Adrenal gland (tissue), 12 donors: ENCODE data around the gene SH2D6. TPM values are rescaled to one million over a fixed set of nuclear protein-coding genes. Genes with fewer than 3 reads are reported as not detected.

Source experiments
- DNase-seq, 7 donors: peaks; one replicate each; pipeline ENCODE4 v3.0.0-alpha.2; 2019 to 2020
- H3K27ac ChIP-seq, 5 donors: fragments of 200-600 bp; sonication (generic) in 4 of 5; 1 replicate in 3 of 5; 2 replicates in 2 of 5; pipeline versions ENCODE4 v1.5.1 to v1.8.0; 2016 to 2020; ENCODE audit warnings: mild to moderate bottlenecking in 1 of 5
- H3K27me3 ChIP-seq: fragments of 200-600 bp; 2 replicates; pipeline ENCODE4 v1.8.0; 2021
- H3K36me3 ChIP-seq, 2 donors: fragments of 200-600 bp; replicated peaks in 1 of 2; 1 replicate in 1 of 2; 2 replicates in 1 of 2; pipeline versions ENCODE4 v1.5.1 to v1.8.0; 2018 to 2022
- H3K4me1 ChIP-seq, 2 donors: fragments of 200-600 bp; replicated peaks in 1 of 2; 1 replicate in 1 of 2; 2 replicates in 1 of 2; pipeline versions ENCODE4 v1.5.1 to v1.8.0; 2018 to 2021
- H3K4me3 ChIP-seq, 4 donors: fragments of 200-600 bp; sonication (generic) in 3 of 4; one replicate each; pipeline ENCODE4 v1.5.1; 2016 to 2018
- H3K9me3 ChIP-seq, 3 donors: fragments of 200-600 bp; sonication (generic) in 1 of 3; replicated peaks in 1 of 3; 1 replicate in 2 of 3; 2 replicates in 1 of 3; pipeline versions ENCODE4 v1.5.1 to v1.8.0; 2016 to 2021
- CTCF ChIP-seq, 6 experiments: fragments of 450-650 bp in 4 of 6; fragments of 200-600 bp in 2 of 6; sonication (generic) in 1 of 6; IDR thresholded peaks; 1 replicate in 5 of 6; 2 replicates in 1 of 6; pipeline versions ENCODE4 v1.5.1 to v1.8.0; 2016 to 2021; ENCODE audit warnings: antibody characterized with exemption in 6 of 6, mild to moderate bottlenecking in 2 of 6, moderate library complexity in 1 of 6
- POLR2A ChIP-seq, 2 donors: fragments of 450-650 bp; IDR thresholded peaks; one replicate each; pipeline ENCODE4 v1.6.1; 2017; ENCODE audit warnings: antibody characterized with exemption in 2 of 2, mild to moderate bottlenecking in 2 of 2, moderate library complexity in 1 of 2
- WGBS, 4 donors: extraction: QIAGEN DNeasy Blood & Tissue Kit in 2 of 4; methylation state at CpG; one replicate each; pipeline versions ENCODE4 v1.1.5 to v1.1.7; 2013 to 2017; 5-methylcytosine and 5-hydroxymethylcytosine counted together
- intact Hi-C, 2 donors: fragments of 100-400 bp; cut with DNase I; formaldehyde crosslinking; loops; one replicate each; pipeline versions ENCODE4 v1.14.1 to v1.15.0; 2022 to 2023
- polyA plus RNA-seq, 3 donors: library from polyadenylated mRNA; stranded (reverse); fragments of 200-250 nt in 2 of 3; fragments of 350-450 nt in 1 of 3; fragmentation: Illumina TruSeq in 1 of 3; extraction: RNeasy Lipid Tissue Mini Kit (QIAGEN cat#74804) in 1 of 3; gene quantifications; one replicate each; pipeline ENCODE4 v1.2.3, GENCODE V29; 2013 to 2014
- total RNA-seq, 9 donors: library from RNA; depleted of rRNA in 4 of 9; stranded (reverse); fragments of >200 nt in 4 of 9; fragments of 120-200 nt in 1 of 9; fragmentation: NEBNext Ultra II Directional in 1 of 9; extraction: Animal tissue kit (Norgen Biotek cat#: 25700) in 1 of 9; gene quantifications; one replicate each; pipeline versions ENCODE4 v1.1.0 to v1.2.4, GENCODE V29; 2013 to 2023
- donor health status: healthy with polysubstance abuse.
- donor health status: Bipolar disorder and iron deficiency.
- donor health status: DM: yes; HTN: yes; CAD: no.
- donor health status: DM: no; HTN: no; CAD: no.
- donor health status: DM: no; HTN: no; CAD: no.
- donor health status: DM: yes; HTN: yes; CAD: no.

Gene SH2D6
- total and polyA plus RNA-seq, 12 donors: 0.53 to 4.2 (median 0.74) TPM; not detected in 5

GRCh38 chr2:85399183-85399455 lies 19.4 kb upstream of the SH2D6 start:
- no peaks in the 10 kb centered on the region for H3K27me3 ChIP-seq
- no peaks in the 10 kb centered on the region for H3K36me3 ChIP-seq
- peaks cover 0 to 9% of the 10 kb centered on the region in 2 donors for H3K4me1 ChIP-seq
- no peaks in the 10 kb centered on the region for H3K9me3 ChIP-seq
- no peak for DNase-seq
- TF ChIP-seq POLR2A (IDR thresholded peaks at IDR 0.05): no peak
- TF ChIP-seq CTCF (IDR thresholded peaks at IDR 0.05): no peak
- intact Hi-C loops: no loop called here
- no peak overlapping the region for H3K27ac ChIP-seq
- WGBS, 4 donors: 80 to 96% (median 94%) methylated on average over 3 to 8 of the region's 8 CpGs
- no peak overlapping the region for H3K4me3 ChIP-seq

GRCh38 chr2:85400023-85400422 lies 18.5 kb upstream of the SH2D6 start:
- H3K4me3 ChIP-seq: no peak overlapping the region
- TF ChIP-seq CTCF (IDR thresholded peaks at IDR 0.05) (no peak), POLR2A (IDR thresholded peaks at IDR 0.05) (no peak)
- H3K36me3 ChIP-seq: no peaks in the 10 kb centered on the region
- no peaks in the 10 kb centered on the region for H3K27me3 ChIP-seq
- H3K4me1 ChIP-seq: peaks cover 0 to 1% of the 10 kb centered on the region in 2 donors
- DNase-seq: no peak
- 85 to 94% (median 91%) methylated on average over 8 of the region's 8 CpGs for WGBS, 4 donors
- intact Hi-C loops: no loop called here
- H3K9me3 ChIP-seq: no peaks in the 10 kb centered on the region
- no peak overlapping the region for H3K27ac ChIP-seq

- H3K27ac ChIP-seq: no peak overlapping the region
- no peaks in the 10 kb centered on the region for H3K4me1 ChIP-seq
- intact Hi-C loops: no loop called here
- no peaks in the 10 kb centered on the region for H3K27me3 ChIP-seq
- DNase-seq: no peak
- 78 to 85% (median 84%) methylated on average over 13 to 14 of the region's 14 CpGs for WGBS, 4 donors
- no peak overlapping the region for H3K4me3 ChIP-seq
- H3K9me3 ChIP-seq: no peaks in the 10 kb centered on the region
- H3K36me3 ChIP-seq: no peaks in the 10 kb centered on the region
- TF ChIP-seq POLR2A (IDR thresholded peaks at IDR 0.05): no peak
- no peak for TF ChIP-seq CTCF (IDR thresholded peaks at IDR 0.05)
These were observed 17.7 kb upstream of the SH2D6 start for GRCh38 chr2:85400541-85401463.

- Histone ChIP-seq H3K9me3 (no peaks in the 10 kb centered on the region), H3K4me1 (no peaks in the 10 kb centered on the region), H3K27ac (no peak overlapping the region), H3K4me3 (no peak overlapping the region), H3K36me3 (no peaks in the 10 kb centered on the region), H3K27me3 (no peaks in the 10 kb centered on the region)
- no peak for DNase-seq
- TF ChIP-seq POLR2A (IDR thresholded peaks at IDR 0.05) (no peak), CTCF (IDR thresholded peaks at IDR 0.05) (no peak)
- 80 to 94% (median 89%) methylated on average over 1 to 7 of the region's 7 CpGs for WGBS, 4 donors
- intact Hi-C loops: no loop called here
These were observed 17.1 kb upstream of the SH2D6 start for GRCh38 chr2:85401464-85401805.
